ENCODE results near the gene ADGRL3. TPM values are rescaled to one million over a fixed set of nuclear protein-coding genes. Genes with fewer than 3 reads are reported as not detected.
"Not testable (repeated sequence)": the region's sequence is repeated elsewhere in the genome, so short reads cannot be mapped to it uniquely, and the experiment has no call there.

ADGRL3 gene
- total RNA-seq, 4 donors from 2014 or later, result 4.6 to 7.1 (median 6.3) TPM

DNA sequence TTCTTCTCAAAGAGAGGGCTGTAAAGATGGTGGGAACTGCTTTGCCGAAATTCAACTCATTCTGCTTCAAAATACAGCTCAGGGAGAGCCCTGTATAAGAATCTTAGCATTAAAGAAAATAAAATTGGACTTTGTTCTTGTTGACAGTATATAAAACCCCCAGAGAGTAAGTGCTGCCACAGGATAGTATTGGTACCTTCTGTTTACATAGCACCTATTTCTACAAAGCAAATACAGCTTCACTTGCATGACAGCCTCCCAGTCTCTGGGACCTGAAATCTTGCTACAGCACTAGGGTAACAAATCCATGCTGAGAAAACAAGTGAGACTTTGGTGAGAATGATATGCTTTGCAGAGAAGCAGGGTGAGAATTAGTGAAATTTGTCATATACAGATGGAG is 428.6 kb downstream of the ADGRL3 start:
- 95% methylated on average over 1 of the region's 1 CpG for WGBS
- intact Hi-C loops (cut with DNase I), result no loop called here
- Histone ChIP-seq H3K27ac (replicated peaks in 1 of 4) (no peak overlapping the region), H3K36me3 (no peaks in the 10 kb centered on the region), H3K4me1 (no peaks in the 10 kb centered on the region), H3K4me3 (no peak overlapping the region), H3K9me3 (no peaks in the 10 kb centered on the region), H3K27me3 (no peaks in the 10 kb centered on the region)
- TF ChIP-seq, protein P1, sequence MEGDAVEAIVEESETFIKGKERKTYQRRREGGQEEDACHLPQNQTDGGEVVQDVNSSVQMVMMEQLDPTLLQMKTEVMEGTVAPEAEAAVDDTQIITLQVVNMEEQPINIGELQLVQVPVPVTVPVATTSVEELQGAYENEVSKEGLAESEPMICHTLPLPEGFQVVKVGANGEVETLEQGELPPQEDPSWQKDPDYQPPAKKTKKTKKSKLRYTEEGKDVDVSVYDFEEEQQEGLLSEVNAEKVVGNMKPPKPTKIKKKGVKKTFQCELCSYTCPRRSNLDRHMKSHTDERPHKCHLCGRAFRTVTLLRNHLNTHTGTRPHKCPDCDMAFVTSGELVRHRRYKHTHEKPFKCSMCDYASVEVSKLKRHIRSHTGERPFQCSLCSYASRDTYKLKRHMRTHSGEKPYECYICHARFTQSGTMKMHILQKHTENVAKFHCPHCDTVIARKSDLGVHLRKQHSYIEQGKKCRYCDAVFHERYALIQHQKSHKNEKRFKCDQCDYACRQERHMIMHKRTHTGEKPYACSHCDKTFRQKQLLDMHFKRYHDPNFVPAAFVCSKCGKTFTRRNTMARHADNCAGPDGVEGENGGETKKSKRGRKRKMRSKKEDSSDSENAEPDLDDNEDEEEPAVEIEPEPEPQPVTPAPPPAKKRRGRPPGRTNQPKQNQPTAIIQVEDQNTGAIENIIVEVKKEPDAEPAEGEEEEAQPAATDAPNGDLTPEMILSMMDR (IDR thresholded peaks at IDR 0.05), result no peak
- TF ChIP-seq POLR2A (IDR thresholded peaks at IDR 0.05; ENCODE audit: low read depth) (no peak), EP300 (IDR thresholded peaks at IDR 0.05) (no peak), POLR2AphosphoS5 (IDR thresholded peaks at IDR 0.05) (no peak)
- no peak for DNase-seq (ENCODE audit: extremely low spot score)

DNA sequence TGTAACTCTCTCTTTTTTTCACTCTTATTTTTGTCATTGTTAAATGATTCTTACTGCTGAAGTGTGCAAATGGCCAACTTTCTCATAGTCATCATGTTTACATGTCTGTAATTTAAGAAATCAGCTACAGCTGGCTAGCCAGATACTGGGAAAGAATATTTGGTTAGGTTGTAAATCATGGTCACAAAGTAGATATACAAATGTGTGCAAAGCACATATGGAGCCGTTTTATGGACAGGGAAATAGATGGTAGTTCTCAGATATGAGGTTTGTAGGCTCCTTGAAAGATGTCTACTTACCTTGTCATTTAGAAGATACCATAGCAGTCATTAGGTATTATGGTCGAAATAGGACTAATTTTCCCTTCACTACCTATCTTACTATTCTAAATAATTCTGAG is 430.4 kb downstream of the ADGRL3 start:
- Histone ChIP-seq H3K9me3 (no peaks in the 10 kb centered on the region), H3K4me1 (no peaks in the 10 kb centered on the region), H3K36me3 (no peaks in the 10 kb centered on the region), H3K27me3 (no peaks in the 10 kb centered on the region), H3K27ac (replicated peaks in 1 of 4) (no peak overlapping the region), H3K4me3 (no peak overlapping the region)
- intact Hi-C loops (cut with DNase I), result no loop called here
- 61% methylated on average over 2 of the region's 2 CpGs for WGBS
- no peak for TF ChIP-seq POLR2A (IDR thresholded peaks at IDR 0.05; ENCODE audit: low read depth)
- TF ChIP-seq, protein P1 (IDR thresholded peaks at IDR 0.05), result no peak
- TF ChIP-seq POLR2AphosphoS5 (IDR thresholded peaks at IDR 0.05), result no peak
- TF ChIP-seq EP300 (IDR thresholded peaks at IDR 0.05), result no peak
- DNase-seq (ENCODE audit: extremely low spot score), result no peak

DNA sequence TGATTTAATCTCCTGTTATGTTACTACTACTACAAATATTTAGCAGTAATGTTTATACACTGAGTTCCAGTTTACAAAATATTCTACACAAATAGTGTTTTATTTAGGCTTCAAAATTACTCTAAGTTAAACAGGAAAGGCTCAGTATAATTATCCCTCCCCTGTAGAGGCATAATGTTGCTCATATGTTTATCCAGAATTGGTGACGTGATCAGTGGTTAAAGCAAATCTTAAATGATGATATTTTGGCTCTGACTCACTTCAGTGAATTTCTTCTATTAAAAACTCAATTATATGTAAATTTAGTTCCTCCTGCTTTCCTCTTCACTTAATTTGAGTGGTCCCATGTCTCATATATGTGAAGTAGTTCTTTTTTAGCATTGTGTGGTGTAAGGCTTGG is 438.5 kb downstream of the ADGRL3 start:
- Histone ChIP-seq H3K4me1 (no peaks in the 10 kb centered on the region), H3K4me3 (no peak overlapping the region), H3K36me3 (no peaks in the 10 kb centered on the region), H3K27me3 (no peaks in the 10 kb centered on the region), H3K9me3 (no peaks in the 10 kb centered on the region), H3K27ac (replicated peaks in 1 of 4) (no peak overlapping the region)
- TF ChIP-seq POLR2A (IDR thresholded peaks at IDR 0.05; ENCODE audit: low read depth), result no peak
- intact Hi-C loops (cut with DNase I), result no loop called here
- DNase-seq (ENCODE audit: extremely low spot score), result no peak
- 77% methylated on average over 1 of the region's 1 CpG for WGBS

DNA sequence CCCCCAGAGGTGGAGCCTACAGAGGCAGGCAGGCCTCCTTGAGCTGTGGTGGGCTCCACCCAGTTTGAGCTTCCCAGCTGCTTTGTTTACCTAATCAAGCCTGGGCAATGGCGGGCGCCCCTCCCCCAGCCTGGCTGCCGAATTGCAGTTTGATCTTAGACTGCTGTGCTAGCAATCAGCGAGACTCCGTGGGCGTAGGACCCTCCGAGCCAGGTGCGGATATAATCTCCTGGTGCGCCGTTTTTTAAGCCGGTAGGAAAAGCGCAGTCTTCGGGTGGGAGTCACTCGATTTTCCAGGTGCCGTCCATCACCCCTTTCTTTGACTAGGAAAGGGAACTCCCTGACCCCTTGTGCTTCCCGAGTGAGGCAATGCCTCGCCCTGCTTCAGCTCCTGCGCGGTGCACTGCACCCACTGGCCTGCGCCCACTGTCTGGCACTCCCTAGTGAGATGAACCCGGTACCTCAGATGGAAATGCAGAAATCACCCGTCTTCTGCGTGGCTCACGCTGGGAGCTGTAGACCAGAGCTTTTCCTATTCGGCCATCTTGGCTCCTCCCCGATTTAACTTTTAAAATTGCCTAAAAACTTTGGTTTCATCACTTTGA is 446.7 kb downstream of the ADGRL3 start:
- H3K27ac ChIP-seq (replicated peaks in 1 of 4); H3K4me1 ChIP-seq; H3K27me3 ChIP-seq; H3K9me3 ChIP-seq; H3K36me3 ChIP-seq; intact Hi-C loops (cut with DNase I); DNase-seq (ENCODE audit: extremely low spot score); H3K4me3 ChIP-seq: not testable (repeated sequence)
- WGBS, result 87% methylated on average over 19 of the region's 26 CpGs

DNA sequence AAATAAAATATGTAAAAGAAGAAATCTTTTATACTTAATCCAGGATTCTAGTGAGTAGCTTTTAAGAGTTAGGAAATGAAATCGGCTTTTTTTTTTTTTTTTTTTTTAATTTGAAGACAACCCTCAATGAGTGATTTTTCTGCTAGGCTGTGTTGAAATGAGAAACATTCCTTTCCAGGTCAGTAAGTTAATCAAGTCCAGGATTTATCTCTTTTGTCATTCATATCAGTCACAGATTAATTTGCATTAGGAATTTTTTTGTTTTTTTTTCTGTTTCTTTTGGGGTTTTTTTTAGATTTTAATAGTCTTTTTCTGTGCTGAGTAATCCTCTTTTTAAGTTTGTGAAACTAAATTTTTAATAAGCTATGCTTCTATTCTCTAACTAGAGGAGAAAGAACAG is 448.1 kb downstream of the ADGRL3 start:
- Histone ChIP-seq H3K27me3 (no peaks in the 10 kb centered on the region), H3K4me1 (no peaks in the 10 kb centered on the region), H3K36me3 (no peaks in the 10 kb centered on the region), H3K4me3 (no peak overlapping the region), H3K9me3 (no peaks in the 10 kb centered on the region), H3K27ac (replicated peaks in 1 of 4) (no peak overlapping the region)
- no peak for TF ChIP-seq EP300 (IDR thresholded peaks at IDR 0.05)
- TF ChIP-seq POLR2AphosphoS5 (IDR thresholded peaks at IDR 0.05), result no peak
- TF ChIP-seq POLR2A (IDR thresholded peaks at IDR 0.05; ENCODE audit: low read depth), result no peak
- TF ChIP-seq, protein P1 (IDR thresholded peaks at IDR 0.05), result no peak
- intact Hi-C loops (cut with DNase I), result no loop called here
- DNase-seq (ENCODE audit: extremely low spot score), result no peak
- 76% methylated on average over 1 of the region's 1 CpG for WGBS

DNA sequence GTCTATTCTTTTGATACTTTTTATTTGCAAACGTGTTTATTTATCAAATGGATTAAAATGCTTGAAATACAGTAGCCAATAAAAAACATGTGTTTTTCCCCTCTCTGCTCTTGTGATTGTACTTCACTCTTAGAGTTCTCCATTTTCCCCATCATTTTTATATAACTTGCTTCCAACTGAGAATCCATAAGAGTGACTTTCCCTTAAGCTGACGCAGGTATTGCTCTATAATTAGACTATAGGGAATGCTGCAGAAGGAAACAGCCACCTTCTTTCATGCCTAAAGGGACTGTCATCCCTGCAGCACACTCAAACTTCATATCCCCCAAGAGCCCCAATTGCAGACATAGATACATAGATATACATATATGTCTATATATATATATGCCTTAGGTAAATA is 456.9 kb downstream of the ADGRL3 start:
- Histone ChIP-seq H3K9me3 (no peaks in the 10 kb centered on the region), H3K4me3 (no peak overlapping the region), H3K27ac (replicated peaks in 1 of 4) (no peak overlapping the region), H3K27me3 (no peaks in the 10 kb centered on the region), H3K36me3 (no peaks in the 10 kb centered on the region), H3K4me1 (no peaks in the 10 kb centered on the region)
- DNase-seq (ENCODE audit: extremely low spot score), result no peak
- TF ChIP-seq EP300 (IDR thresholded peaks at IDR 0.05) (no peak), POLR2A (IDR thresholded peaks at IDR 0.05; ENCODE audit: low read depth) (no peak), POLR2AphosphoS5 (IDR thresholded peaks at IDR 0.05) (no peak)
- TF ChIP-seq, protein P1 (IDR thresholded peaks at IDR 0.05), result no peak
- intact Hi-C loops (cut with DNase I), result no loop called here
- WGBS, result 58% methylated on average over 2 of the region's 2 CpGs

Data from esophagus muscularis mucosa (tissue), 4 donors.